Esophagus squamous epithelium (tissue), 4 donors: ENCODE data around the gene TAP2.
"Not testable (repeated sequence)": the region's sequence is repeated elsewhere in the genome, so short reads cannot be mapped to it uniquely, and the experiment has no call there.

Source experiments
- CTCF ChIP-seq, 6 experiments: fragments of 450-650 bp in 4 of 6; fragments of 200-600 bp in 2 of 6; sonication (generic) in 2 of 6; IDR thresholded peaks; one replicate each; pipeline ENCODE4 v1.5.1; 2016 to 2019; ENCODE audit warnings: antibody characterized with exemption in 6 of 6, mild to moderate bottlenecking in 4 of 6, moderate library complexity in 4 of 6
- POLR2A ChIP-seq, 4 donors: fragments of 450-650 bp; IDR thresholded peaks; one replicate each; pipeline ENCODE4 v1.6.1; 2017; ENCODE audit warnings: antibody characterized with exemption in 4 of 4, mild to moderate bottlenecking in 4 of 4, moderate library complexity in 3 of 4

- not testable (repeated sequence) for TF ChIP-seq CTCF, POLR2A (IDR thresholded peaks at IDR 0.05)
Observed at GRCh38 chr6:32880962-32881361, 42.4 kb upstream of the TAP2 start.
